K562 (cell line): ENCODE data around the gene KIAA1958. TPM values are rescaled to one million over a fixed set of nuclear protein-coding genes. Genes with fewer than 3 reads are reported as not detected.

Source experiments
- CBX8 ChIP-seq: fragments of 200-600 bp; sonication (generic); IDR thresholded peaks from 2 replicates; pipeline ENCODE4 v1.6.1; 2012; ENCODE audit warnings: borderline replicate concordance, mixed run types, low read depth, mild to moderate bottlenecking, moderate library complexity, mixed read lengths, low read length, control low read depth, inconsistent platforms; ENCODE audit not compliant: poor library complexity, severe bottlenecking; ENCODE audit errors: extremely low read depth
- DDX20 ChIP-seq: fragments of 450-650 bp; IDR thresholded peaks from 2 replicates; pipeline ENCODE4 v1.6.1; 2016; ENCODE audit warnings: missing genetic modification characterization, low read depth, mild to moderate bottlenecking, missing compliant biosample characterization, moderate library complexity
- DPF2 ChIP-seq: fragments of 450-650 bp; IDR thresholded peaks from 2 replicates; pipeline ENCODE4 v1.6.1; 2016
- GABPA ChIP-seq: fragments of 200-800 bp; sonication (Bioruptor generic); conservative IDR thresholded peaks from 2 replicates; pipeline ENCODE4 v1.6.1; 2016; ENCODE audit warnings: low read depth, missing genetic modification characterization, missing compliant biosample characterization
- HDAC6 ChIP-seq: IDR thresholded peaks from 2 replicates; pipeline ENCODE4 v1.6.1; 2012; ENCODE audit warnings: low read depth, mild to moderate bottlenecking, control low read depth, inconsistent platforms, low read length, moderate library complexity
- IRF2 ChIP-seq: sonication (generic); formaldehyde crosslinking; IDR thresholded peaks from 2 replicates; pipeline ENCODE4 v1.8.1; 2022; ENCODE audit warnings: mild to moderate bottlenecking, missing genetic modification reagents
- NFRKB ChIP-seq: fragments of 450-650 bp; IDR thresholded peaks from 2 replicates; pipeline ENCODE4 v1.6.1; 2016; ENCODE audit warnings: low read depth
- SRSF3 ChIP-seq: fragments of 200-400 bp; formaldehyde crosslinking; IDR thresholded peaks from 2 replicates; pipeline ENCODE4 v1.6.1; 2016; ENCODE audit warnings: mild to moderate bottlenecking, low read length, moderate library complexity; ENCODE audit not compliant: insufficient read depth
- TAF15 ChIP-seq: fragments of 200-400 bp; formaldehyde crosslinking; IDR thresholded peaks from 2 replicates; pipeline ENCODE4 v1.6.1; 2017; ENCODE audit warnings: mild to moderate bottlenecking, low read depth, low read length, moderate library complexity
- TBP ChIP-seq: optimal IDR thresholded peaks from 2 replicates; pipeline ENCODE3; 2011; ENCODE audit warnings: low read depth, low read length, improper control_type of control experiment
- TRIM28 ChIP-seq: fragments of 450-650 bp; IDR thresholded peaks from 2 replicates; pipeline ENCODE4 v1.6.1; 2017
- ZNF146 ChIP-seq: IDR thresholded peaks from one replicate; pipeline ENCODE4 v1.6.1; 2018; ENCODE audit warnings: missing compliant biosample characterization; ENCODE audit not compliant: unreplicated experiment
- ZNF445 ChIP-seq: fragments of 250-450 bp; sonication (Bioruptor Pico); IDR thresholded peaks from 2 replicates; pipeline ENCODE4 v1.4.0; 2020; ENCODE audit warnings: low read depth, mild to moderate bottlenecking, moderate library complexity
- ZNF695 ChIP-seq: fragments of 450-650 bp; formaldehyde crosslinking; IDR thresholded peaks from 2 replicates; pipeline ENCODE4 v1.4.0; 2020; ENCODE audit warnings: mild to moderate bottlenecking, moderate library complexity
- polyA plus RNA-seq, 8 experiments: library from polyadenylated mRNA; depleted of rRNA in 4 of 8; stranded (reverse) in 5 of 8; unstranded in 3 of 8; fragments of >200 nt; fragmentation: Nextera tagmentation in 2 of 8; fragmentation: Illumina TruSeq in 1 of 8; extraction: Ambion mirVana in 2 of 8; extraction: Trizol in 1 of 8; gene quantifications; 2 replicates each; pipeline versions ENCODE4 v1.2.1 to v1.2.3, GENCODE V29; 2011 to 2014; ENCODE audit warnings: inconsistent platforms in 1 of 8, missing spikeins in 1 of 8
- total RNA-seq, 7 experiments: library from RNA; depleted of rRNA in 6 of 7; stranded (reverse); fragments of >200 nt in 6 of 7; fragmentation: Illumina TruSeq in 2 of 7; extraction: Trizol in 2 of 7; gene quantifications; 2 replicates each; pipeline versions ENCODE4 v1.2.1 to v1.2.3, GENCODE V29; 2011 to 2021; ENCODE audit warnings: low replicate concordance in 1 of 7
- TF ChIP-seq, protein P1 (sequence below): fragments of 250-450 bp; sonication (Bioruptor Pico); IDR thresholded peaks from 2 replicates; pipeline ENCODE4 v1.5.0; 2022; ENCODE audit warnings: mild to moderate bottlenecking
- TF ChIP-seq, protein P2 (sequence below), 2 experiments: fragments of 450-650 bp in 1 of 2; IDR thresholded peaks; 2 replicates each; pipeline ENCODE4 v1.6.1; 2011 to 2017; ENCODE audit warnings: low read depth in 2 of 2, antibody characterized with exemption in 1 of 2, borderline replicate concordance in 1 of 2, low read length in 1 of 2, mild to moderate bottlenecking in 1 of 2, mixed read lengths in 1 of 2; ENCODE audit not compliant: control insufficient read depth in 1 of 2
- TF ChIP-seq, protein P3 (sequence below): fragments of 450-650 bp; IDR thresholded peaks from 2 replicates; pipeline ENCODE4 v1.7.1; 2018; ENCODE audit warnings: mild to moderate bottlenecking, low read depth; ENCODE audit not compliant: partially characterized antibody
- TF ChIP-seq, protein P4 (sequence below): fragments of 450-650 bp; IDR thresholded peaks from 2 replicates; pipeline ENCODE4 v1.6.1; 2016; ENCODE audit warnings: low read depth, mild to moderate bottlenecking, moderate library complexity

The KIAA1958 gene
- total and polyA plus RNA-seq, 9 of the 15 experiments (the other 6 are each of a cell fraction or from before 2014, with no cell fraction given), result 1.1 to 16.0 (median 10.1) TPM

DNA sequence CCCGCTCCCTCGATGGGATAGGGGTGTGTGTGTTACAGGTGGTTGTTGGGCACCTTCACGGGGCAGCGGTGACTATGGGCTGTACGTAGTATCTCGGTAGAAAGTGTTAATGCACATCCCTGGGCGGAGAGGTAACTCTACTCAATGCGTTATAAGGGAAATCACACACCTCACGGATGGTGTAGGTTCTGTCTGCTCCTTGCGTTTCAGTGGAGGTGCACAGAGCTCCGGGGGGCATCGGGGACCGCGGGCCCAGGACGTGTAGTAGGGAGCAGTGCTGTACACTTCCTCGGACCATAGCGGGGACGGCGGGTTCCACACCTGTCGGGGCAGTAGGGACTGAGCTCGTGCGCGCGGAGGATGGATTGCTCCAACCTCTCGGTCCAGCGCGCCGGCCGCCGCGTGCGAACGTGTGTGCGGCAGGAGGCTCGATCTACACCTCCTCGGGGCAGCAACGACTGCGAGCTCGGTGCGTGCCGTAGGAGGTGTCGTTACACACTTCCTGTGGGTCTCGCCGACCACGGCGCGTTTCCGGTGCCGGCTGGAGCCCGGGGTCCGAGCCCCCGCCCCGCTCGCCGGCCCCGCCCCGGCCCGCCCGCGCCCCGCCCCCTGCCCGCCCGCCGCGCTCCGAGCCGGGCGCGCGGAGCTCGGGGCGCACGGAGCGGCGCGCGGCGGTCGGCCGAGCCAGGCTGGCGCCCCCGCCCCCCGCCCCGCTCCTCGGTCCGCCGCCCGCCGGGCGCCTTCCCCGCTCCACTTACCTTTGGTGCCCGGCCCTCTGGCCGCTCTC is at the start of gene KIAA1958 (continued):
- TF ChIP-seq GABPA (tag) (peak; percentile 94), TRIM28 (no peak), ZNF146 (CRISPR knock-in tag) (peak; percentile 16), HDAC6 (no peak), NFRKB (peak; percentile 56; the same call in 1 of the 2 replicates), CBX8 (no peak), ZNF445 (CRISPR knock-in tag) (no peak), ZNF695 (no peak), IRF2 (CRISPR knock-in tag) (peak; percentile 94; the same call in 1 of the 2 replicates), TBP (peak; percentile 92), TAF15 (no peak), DPF2 (no peak; the same call in 1 of the 2 replicates), SRSF3 (no peak), DDX20 (no peak)
- TF ChIP-seq, protein P1, sequence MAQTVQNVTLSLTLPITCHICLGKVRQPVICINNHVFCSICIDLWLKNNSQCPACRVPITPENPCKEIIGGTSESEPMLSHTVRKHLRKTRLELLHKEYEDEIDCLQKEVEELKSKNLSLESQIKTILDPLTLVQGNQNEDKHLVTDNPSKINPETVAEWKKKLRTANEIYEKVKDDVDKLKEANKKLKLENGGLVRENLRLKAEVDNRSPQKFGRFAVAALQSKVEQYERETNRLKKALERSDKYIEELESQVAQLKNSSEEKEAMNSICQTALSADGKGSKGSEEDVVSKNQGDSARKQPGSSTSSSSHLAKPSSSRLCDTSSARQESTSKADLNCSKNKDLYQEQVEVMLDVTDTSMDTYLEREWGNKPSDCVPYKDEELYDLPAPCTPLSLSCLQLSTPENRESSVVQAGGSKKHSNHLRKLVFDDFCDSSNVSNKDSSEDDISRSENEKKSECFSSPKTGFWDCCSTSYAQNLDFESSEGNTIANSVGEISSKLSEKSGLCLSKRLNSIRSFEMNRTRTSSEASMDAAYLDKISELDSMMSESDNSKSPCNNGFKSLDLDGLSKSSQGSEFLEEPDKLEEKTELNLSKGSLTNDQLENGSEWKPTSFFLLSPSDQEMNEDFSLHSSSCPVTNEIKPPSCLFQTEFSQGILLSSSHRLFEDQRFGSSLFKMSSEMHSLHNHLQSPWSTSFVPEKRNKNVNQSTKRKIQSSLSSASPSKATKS (CRISPR knock-in tag), result no peak
- TF ChIP-seq, protein P2, sequence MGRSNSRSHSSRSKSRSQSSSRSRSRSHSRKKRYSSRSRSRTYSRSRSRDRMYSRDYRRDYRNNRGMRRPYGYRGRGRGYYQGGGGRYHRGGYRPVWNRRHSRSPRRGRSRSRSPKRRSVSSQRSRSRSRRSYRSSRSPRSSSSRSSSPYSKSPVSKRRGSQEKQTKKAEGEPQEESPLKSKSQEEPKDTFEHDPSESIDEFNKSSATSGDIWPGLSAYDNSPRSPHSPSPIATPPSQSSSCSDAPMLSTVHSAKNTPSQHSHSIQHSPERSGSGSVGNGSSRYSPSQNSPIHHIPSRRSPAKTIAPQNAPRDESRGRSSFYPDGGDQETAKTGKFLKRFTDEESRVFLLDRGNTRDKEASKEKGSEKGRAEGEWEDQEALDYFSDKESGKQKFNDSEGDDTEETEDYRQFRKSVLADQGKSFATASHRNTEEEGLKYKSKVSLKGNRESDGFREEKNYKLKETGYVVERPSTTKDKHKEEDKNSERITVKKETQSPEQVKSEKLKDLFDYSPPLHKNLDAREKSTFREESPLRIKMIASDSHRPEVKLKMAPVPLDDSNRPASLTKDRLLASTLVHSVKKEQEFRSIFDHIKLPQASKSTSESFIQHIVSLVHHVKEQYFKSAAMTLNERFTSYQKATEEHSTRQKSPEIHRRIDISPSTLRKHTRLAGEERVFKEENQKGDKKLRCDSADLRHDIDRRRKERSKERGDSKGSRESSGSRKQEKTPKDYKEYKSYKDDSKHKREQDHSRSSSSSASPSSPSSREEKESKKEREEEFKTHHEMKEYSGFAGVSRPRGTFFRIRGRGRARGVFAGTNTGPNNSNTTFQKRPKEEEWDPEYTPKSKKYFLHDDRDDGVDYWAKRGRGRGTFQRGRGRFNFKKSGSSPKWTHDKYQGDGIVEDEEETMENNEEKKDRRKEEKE (IDR thresholded peaks at IDR 0.05; ENCODE audit: borderline replicate concordance in 1 of 2, control insufficient read depth in 1 of 2, low read depth in 2 of 2, low read length in 1 of 2), result peak in 1 of 2 experiments; percentile 83; a peak in 1 of 4 replicates
- TF ChIP-seq, protein P3, sequence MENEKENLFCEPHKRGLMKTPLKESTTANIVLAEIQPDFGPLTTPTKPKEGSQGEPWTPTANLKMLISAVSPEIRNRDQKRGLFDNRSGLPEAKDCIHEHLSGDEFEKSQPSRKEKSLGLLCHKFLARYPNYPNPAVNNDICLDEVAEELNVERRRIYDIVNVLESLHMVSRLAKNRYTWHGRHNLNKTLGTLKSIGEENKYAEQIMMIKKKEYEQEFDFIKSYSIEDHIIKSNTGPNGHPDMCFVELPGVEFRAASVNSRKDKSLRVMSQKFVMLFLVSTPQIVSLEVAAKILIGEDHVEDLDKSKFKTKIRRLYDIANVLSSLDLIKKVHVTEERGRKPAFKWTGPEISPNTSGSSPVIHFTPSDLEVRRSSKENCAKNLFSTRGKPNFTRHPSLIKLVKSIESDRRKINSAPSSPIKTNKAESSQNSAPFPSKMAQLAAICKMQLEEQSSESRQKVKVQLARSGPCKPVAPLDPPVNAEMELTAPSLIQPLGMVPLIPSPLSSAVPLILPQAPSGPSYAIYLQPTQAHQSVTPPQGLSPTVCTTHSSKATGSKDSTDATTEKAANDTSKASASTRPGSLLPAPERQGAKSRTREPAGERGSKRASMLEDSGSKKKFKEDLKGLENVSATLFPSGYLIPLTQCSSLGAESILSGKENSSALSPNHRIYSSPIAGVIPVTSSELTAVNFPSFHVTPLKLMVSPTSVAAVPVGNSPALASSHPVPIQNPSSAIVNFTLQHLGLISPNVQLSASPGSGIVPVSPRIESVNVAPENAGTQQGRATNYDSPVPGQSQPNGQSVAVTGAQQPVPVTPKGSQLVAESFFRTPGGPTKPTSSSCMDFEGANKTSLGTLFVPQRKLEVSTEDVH, result no peak
- TF ChIP-seq, protein P4, sequence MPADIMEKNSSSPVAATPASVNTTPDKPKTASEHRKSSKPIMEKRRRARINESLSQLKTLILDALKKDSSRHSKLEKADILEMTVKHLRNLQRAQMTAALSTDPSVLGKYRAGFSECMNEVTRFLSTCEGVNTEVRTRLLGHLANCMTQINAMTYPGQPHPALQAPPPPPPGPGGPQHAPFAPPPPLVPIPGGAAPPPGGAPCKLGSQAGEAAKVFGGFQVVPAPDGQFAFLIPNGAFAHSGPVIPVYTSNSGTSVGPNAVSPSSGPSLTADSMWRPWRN, result 0 out of 2 replicates have a peak, but pooled peaks have one; percentile 55
